HUDEP-2 (cell line): ENCODE measurements around the gene ZNF516.
A peak's percentile ranks its signal among the peaks of the same experiment; 100 is the strongest.

Source experiments
- DNase-seq, 76 experiments: peaks; one replicate each; lab custom pipeline; 2025; ENCODE audit not compliant: unreplicated experiment in 76 of 76; lab: John Stamatoyannopoulos, UW

Gene ZNF516

DNA sequence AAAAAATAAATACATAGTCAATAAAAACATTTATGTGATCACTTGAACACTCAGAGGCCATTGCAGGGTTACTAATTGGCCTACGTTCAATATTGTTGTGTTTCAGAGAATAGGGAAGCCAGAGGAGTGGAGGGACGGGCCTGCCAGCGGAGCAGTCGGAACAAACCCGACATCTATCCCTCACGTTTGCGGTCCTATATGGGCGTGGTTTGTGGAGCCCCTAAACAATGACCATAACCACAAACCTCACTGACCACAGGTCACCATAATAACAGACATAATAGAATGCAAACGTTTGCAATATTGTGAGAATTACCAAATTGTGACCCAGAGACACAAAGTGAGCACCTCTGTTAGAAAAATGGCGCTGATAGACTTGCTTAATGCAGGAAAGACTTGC lies 19.5 kb upstream of the ZNF516 start:
- no peak for DNase-seq

DNA sequence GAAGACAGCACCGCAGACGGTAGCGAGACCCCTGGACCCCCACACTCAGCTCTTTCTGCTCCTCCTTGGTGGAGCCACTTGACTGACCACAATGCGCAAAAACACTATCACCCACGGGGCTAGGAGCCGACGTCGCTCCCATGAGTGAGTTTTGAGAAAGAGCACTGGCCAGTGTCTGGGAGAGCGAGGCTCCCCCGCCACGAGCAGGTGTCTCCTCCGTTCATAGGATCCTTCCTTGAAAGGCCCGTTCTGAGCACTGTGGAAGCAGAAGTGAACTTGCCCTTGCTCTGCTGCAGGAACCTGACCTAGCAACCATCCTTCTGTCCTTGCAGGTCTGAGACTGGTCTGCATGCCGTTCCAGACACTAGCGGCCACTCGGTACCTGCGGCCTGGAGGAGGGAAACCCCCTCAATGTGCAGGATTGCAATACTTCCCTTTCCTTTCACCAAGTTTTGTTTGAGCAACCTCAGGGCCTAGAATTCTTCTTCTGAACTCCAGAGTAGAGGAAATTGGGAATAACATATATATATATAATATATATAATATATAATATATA lies 12.9 kb upstream of the ZNF516 start:
- DNase-seq = no peak

DNA sequence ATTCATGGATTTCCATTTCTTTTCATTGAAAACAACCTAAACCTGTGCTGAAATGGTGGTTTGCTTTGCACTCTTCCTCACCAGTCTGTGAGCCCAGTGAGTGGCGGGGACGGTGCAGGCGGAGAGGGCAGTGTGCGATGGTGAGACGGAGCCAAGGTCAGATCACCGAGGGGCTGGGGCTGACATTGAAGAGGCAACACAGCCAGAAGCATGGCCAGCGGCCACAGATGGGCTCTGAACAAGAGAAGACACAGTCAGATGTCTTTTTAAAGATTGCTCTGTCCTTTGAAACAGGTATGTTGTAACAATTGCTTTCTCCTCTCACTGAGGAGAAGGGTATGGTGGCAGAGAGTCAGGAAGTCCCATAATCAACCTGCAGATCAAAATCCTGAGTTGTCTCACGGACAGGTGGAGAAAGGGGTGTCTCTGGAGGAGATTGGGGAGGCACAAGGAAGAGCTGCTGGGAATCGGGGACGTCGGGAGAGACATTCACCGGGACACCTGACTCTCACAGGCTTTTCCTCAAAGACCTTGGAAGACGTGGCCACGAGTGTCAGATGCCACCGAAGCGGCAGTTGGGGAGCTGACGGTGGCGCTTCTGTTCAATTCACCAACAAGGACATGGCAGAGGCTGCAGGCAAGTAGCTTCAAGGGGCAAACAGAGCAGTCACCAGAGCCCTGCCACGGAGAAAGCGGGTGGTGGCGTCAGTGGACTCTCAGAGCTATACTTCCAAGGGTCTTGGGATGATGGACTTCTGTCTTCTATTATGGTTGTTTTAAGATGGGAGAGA lies 12.1 kb upstream of the ZNF516 start:
- no peak for DNase-seq

DNA sequence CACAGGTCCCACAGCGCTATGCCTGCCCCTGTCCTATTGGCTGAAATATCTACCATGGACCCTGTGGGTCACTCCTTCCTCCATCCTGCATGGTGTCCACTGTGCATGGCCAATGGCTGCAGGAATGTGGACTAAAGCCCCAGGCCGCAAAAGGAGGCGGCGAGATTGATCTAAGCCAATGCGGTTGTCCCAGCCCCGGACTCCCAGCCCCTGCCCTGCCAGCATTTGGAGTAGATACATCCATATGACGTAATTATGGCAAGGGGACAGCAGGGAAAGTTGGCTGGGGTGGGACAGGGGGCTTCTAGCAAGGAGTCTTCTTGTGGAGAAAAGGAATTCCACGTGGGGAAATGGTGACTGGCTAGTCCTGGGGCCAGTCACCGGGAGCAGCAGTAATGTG lies 11.4 kb upstream of the ZNF516 start:
- no peak for DNase-seq

DNA sequence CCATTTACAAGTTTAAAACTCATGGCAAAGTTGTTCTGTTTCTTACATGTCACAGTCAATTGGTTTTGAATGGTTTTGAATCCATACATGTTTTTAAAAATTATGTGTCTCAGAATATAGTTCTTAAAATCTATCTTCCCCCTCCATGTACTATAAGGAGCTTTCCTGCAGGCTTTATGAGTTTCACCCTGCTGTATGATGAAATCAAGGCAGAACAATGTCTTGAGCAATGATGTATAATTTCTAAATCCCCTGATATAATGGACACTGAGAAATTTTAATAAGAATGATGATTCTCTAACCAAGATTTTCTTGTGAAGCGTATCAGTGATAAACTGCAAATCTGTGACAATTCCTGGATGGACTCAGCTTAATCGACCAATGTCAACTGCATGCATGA lies 10.6 kb upstream of the ZNF516 start:
- DNase-seq = no peak

DNA sequence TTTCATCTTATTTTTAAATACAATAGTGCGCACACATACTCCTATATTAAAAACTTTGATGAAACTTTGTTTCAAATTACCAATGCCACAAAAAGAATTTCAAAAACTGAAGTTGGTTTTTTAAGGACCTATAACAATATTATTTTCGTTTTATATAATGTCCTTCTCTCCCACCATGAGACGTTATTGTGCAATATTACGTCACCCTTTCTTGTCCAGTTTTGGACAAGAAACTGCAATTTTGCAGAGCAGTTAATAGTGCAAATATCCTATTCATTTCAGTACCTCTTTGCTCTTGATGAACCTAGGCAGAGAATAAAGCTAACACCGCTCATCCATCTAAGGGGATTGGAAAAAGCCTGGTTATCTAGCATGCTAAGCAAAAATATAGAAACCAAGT lies 9.7 kb upstream of the ZNF516 start:
- no peak for DNase-seq

DNA sequence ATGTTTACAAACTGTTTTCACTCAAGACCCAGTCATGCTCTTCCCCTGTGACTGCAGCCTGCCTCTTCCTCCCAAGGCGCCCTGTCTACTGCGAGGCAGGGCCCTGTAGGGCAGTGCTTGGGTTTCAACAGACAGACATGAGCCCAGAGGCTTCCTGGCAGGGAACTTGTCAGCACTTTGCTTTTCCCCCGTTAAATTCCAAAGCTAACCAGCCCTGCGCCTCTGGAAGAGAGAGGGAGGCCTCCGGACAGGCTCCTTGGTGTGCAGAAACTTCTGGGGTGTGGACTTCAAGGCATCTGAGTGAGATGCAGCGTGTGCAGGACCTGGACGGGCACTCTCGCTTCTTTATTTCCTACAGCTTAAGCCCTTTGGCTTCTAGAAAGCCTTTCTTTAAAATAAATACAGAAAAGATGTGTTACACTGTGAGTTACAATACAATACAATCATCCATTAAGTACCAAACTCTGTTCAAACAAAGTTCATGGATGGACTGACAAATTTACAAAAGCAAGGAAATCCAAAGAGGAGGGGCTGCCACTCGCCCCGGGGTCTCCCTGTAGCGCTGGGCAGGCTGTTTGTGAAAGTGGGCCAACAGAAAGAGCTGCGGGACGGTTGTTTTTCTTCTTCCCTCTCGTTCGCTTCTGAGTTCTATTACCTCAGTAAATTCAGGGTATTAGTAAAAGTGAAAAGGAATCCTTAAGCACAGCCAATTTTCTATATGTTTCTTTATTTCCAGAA lies 8.8 kb upstream of the ZNF516 start:
- DNase-seq = no peak

DNA sequence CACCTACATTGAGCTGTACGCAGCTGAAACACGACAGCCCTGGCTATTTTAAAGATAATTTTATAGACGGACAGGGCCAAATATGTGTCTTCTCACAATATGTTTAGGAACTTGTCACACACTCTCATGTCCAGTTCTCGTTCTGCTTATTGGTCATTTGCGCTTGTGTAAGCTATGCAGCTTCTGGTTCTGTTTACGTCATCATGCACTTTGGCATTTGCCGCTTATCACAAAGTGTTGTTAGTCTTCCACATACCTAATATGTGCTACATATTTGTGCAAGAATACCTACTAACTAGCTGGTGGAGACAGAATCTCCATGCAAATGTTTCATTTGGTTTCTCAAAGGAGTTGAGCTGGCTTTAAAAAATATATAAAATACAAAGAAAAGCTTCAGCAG lies 7.5 kb upstream of the ZNF516 start:
- no peak for DNase-seq

DNA sequence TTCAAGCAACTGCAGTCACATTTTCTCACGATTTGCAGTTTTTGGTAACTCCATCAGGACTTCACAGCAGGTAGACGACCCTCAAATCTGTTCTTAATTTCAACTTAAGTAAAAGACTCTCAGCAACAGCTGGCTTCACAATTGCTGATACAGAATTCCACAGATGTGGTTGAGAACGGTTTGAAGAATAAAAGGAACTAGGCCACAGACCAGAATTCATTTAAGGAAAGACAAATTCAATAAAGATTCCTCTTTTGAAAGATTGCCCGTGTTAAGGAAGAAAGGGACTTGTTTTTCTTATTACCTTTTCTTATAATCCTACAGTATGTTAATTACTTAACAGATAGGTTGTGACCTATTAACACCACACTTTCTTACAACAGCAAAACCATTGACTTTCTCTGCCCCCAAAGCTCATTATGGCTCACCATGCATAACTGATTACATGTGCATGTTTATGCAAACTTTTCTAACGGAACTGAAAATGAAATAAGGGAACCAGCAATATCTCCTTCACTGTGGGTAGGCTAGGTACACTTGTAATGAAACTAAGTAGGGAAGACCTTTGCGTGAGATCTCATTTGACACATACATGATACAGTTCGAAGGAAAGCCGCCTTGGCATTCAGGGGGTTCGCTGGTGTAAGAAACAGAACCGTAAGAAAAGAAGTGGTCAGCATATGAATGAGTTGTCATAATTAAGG lies 4.7 kb upstream of the ZNF516 start:
- DNase-seq = no peak

DNA sequence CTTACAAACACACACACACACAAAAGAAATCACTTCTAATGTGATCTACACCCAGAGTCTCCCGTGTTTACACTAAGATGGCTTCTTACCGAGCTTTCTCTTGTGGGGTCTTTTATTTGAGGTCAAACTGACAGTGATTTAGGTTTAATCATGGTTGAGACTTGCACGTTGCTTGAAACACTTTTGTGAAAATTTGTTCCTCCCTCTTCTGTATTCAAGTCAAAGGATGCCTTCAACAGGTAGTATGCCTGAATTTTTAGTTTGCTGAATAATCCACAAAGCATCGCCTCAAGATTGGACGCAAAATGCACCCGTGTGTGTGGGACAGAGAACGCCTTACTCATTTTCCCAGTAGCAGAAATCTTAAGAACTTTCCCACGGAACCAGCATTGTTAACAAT lies 4.0 kb upstream of the ZNF516 start:
- DNase-seq = no peak

DNA sequence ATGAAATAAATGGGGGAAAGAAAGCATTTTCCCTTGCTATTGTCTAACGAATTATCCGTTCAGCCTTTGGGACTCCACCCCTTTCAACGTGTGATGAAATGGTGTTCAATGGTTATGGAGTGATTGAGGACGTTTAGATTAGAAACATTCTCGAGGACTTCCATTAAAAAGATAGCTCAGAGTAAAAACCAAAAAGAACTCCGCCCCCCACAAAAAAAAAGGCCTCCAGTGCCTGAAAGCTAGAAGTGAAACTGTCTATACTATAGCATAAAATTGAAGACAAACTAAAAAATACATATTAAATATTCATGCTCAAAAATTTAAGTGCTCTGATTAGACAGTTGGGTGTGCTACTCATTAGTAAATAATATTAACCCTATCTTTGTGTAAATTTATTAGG lies 3.0 kb upstream of the ZNF516 start:
- DNase-seq = no peak

DNA sequence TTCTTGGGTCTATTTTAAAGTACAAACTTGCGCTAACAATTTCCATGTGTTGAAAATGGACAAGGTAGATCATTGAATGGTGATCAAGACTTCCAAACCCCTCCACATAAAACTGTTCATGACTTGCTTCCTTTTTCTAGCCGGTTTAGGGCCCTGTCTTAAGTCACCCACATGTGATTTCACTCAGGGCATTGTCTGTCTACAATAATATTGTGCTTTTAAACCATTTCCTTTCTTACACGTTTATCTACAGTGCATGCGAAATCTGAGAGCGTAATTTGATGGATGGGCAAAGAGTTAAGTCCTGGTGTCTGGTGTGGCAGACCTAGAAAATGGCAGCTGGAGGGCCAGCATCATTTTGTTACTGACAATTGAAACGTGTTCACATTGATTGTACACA lies 2.0 kb upstream of the ZNF516 start:
- no peak for DNase-seq

DNA sequence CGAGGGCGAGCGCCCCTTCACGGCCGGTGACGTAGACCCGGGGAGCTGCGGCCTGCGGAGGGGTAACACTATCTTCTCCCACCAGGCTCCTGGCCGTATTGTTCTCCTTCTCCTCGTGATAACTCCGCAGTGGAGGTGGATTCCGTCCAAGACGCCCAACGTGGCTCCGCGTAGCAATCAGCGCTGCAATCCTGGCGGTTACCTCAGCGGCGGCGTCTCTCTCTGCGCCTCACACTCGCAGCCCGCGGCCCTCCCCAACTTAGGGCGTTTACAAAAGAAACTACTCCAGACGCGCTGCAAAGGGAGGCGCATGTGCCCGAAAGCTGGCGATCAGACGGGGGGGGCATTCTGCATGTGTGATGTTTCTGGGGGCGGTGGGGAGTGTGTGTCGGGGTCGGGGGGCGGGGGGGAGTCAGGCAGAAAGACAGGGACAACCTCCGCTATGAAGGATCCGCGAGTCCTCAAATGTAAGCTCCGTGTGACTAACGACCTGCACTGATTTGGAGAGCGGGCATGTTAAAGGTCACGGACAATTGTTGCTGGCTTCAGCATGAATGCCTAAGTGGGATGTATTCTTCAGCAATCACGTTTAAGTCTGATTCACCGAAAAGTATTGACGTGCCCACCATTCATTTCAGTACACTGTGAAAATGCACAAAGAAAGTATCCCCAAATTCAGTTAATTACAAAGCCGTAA lies 1.3 kb upstream of the ZNF516 start:
- DNase-seq = peak in 73 of 76 experiments; percentile 13 to 98 (median 82)

DNA sequence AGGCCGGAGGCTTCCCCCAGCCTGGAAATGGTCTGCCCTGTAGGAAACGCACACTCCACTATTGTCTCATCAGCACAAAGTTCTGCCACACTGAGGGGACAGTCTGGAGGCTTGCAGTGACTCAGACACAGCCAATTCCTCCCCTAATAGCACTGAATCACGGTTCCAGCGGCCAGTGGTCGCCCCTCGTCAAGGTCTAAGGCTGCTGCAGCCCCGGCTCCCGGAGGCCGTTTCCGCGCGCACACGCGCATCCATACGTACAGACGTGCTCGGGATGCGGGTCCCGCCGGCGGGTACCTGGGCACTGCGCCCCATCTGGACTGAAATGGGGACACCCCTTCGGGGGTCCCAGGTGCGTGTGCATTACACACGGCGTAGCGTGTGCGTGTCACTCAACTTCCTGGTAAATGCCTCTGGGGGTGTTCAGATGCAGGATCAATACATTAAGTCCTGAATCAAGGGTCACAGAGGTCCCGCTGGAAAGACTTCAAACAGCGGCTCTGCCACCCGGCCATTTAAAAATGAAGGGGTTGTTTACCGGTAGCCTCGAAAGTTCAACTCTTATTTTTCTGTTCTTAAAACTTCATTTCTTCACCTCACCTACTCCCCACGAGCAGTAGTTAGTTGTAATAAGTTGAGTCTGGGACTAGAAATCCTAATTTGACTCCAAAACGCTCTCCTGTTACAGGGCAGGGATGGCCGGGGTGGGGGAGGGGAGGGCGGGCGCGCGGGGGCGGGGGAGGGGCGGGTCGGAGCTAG lies 572 bp upstream of the ZNF516 start:
- DNase-seq = peak in 25 of 76 experiments; percentile 2 to 64 (median 41)

DNA sequence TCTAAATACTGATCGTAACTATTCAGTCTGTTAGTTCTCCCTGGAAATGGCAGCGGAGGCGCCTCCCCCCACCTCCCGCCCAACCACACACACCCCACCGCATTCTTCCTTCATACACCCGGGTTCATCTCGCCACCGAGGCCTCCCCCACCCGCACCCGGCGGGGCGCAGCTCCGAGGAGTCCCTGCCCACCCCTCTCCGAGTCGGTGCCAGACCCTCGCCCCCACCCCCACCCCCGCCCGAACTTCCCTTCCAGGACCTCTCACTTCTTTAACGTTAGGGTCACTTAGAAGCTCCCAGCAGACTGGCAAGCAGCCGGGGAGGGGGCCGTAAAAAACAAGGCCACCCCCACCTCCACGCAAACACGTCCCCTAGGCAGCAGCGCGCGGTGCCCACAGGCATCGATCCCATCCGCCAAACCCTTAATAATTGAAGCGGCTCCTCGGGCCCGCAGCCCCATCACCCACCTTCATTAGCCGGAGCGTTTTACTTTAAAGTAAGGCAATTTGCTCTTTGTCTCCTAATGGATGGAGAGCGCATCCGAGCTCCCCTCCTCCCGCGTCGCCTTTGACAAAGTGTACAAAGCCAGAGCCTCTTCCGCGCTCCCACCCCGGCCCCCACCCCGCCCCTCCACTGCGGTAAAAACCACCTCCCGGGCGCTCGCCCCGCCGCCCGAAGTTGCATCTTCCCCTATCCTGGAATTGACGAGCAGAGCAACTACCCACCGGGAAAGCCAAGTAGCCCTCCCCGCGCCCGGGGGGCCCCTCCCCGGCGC lies 624 bp downstream of the ZNF516 start:
- peak in 9 of 76 experiments; percentile 18 to 65 (median 46) for DNase-seq

DNA sequence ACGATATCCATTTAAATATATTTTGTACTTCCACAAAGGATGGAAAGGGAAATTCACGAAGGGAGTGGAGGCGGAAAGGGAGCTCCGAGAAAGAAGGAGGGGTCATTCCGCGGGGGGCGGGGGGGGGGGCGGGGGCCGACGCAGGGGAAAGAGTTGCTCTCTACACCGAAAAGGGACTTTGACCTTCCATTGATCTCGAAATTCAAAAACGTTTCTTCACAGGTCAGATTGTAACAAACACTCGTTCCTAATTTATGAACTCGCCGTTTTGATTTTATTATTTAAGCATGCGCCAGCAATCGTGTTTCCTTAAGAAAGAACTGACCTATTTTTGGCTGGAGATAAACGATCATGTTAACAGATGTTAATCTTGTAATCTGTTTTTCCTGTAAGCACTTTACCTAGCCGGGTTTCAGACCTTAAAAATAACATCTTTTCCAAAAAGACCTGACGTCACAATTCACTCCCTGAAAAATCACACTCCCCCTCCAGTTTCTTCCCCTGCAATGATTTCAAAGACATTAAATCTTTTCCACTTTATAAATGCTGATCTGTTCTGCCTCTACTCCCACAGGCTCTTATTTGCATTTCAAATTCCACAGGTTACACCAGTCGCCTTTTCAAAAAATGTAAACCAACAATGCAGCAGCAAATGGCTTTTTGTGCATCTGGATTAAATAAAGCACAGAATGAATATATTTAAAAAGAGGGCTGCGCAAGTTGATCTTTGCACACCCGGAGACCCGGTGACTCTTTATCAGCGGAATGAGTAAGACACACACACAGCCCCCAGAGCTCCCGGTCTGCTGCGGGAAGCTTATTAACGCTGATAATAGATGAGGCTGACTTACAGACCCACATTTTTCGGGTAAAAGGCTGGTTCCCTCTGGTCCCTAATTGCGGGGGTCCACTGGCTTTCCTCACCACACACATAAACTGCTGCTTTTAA lies 1.6 kb downstream of the ZNF516 start:
- DNase-seq = peak in 35 of 76 experiments; percentile 12 to 75 (median 45)

DNA sequence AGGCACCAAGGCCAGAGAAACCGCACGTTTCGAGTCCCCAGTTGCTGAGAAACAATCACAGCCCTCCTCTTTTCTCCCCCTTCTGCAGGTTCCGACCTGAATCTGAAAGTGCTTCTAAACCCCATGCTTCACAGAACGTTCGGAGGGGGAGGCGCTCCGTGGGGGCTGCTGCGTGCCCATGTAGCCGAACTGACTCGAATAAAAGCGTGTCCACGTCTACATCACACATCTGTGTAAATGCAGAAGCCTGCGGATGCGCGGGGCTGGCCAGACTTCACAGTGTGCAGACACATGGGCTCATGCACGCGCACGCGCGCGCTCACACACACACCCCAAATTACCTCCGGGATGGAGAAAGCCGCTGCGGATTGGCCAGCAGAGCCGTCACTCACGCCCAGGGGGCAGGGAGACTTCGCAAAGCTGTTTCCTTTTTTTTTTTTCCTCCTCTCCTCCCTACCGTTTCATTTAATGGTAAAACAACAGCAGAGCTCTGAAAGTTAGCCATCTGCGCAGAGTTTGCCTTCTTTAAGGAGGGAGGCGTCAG lies 2.3 kb downstream of the ZNF516 start:
- DNase-seq = peak; percentile 48 to 100 (median 96)
